Activated CD8-positive, alpha-beta memory T cell treated with anti-CD3 and anti-CD28 coated beads, Interleukin-2, amount 50 U/mL, for 48 hours (primary cell): ENCODE measurements around the gene KNL1.
"Not testable (repeated sequence)": the region's sequence is repeated elsewhere in the genome, so short reads cannot be mapped to it uniquely, and the experiment has no call there.

Experiments used
- DNase-seq: peaks from one replicate; pipeline ENCODE4 v3.0.0-alpha.2; 2020

Gene KNL1

DNA sequence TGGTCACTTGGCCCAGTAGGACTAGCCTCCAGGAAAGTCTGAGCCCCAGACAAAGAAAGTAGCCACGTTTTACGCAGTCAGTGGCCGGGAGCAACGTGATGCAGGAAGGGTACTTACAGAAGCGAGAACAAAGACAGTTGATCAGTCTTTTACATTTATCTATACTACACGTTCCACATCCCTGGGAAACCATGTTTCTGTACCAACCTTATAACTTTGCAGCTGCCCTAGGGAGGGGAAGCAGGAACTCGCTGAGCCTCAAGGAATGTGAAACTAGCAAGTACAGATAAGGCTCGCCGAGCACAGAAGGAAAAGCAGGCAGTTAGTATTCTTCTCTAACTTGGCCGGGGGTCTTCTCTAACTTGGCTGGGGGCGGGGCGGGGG is 3.4 kb upstream of the KNL1 start:
- DNase-seq, result no peak

DNA sequence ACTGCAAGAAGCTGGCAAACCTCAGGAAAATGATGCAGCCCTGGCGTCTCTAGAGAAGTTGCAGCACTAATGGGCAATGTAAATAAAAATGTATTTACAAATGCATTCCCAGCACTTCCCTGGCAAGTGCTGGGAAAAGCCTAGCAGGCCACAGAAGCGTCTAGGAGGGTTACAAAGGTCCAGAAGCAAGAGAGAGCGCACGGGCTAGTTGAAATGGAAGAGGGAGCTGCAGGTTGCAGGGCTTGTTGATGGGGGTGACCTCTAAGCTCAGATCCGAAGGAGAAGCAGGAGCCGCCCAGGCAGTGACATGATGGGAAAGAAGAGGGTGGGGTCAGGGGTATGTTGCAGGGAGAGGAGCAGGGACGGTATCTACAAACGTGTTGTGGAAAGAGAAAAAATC is 2.7 kb upstream of the KNL1 start:
- no peak for DNase-seq

DNA sequence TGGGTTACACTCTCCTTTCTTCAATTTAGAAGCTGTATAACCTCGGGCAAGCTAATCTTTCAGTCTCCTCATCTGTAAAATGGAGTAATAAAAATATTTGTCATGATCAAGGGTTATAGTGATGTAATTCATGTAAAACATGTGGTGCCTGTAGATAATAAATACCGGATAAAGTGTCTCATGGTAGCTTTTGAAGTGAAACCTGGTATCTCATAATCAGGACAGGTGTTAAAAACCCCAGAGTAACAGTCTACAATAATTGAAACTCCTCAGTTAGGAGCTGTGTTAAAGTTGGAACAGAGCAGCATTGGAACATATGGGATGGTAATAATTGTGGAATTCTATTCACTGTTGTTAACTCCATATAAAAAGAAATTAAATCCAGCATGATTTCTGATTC is 884 bp upstream of the KNL1 start:
- DNase-seq, result no peak

DNA sequence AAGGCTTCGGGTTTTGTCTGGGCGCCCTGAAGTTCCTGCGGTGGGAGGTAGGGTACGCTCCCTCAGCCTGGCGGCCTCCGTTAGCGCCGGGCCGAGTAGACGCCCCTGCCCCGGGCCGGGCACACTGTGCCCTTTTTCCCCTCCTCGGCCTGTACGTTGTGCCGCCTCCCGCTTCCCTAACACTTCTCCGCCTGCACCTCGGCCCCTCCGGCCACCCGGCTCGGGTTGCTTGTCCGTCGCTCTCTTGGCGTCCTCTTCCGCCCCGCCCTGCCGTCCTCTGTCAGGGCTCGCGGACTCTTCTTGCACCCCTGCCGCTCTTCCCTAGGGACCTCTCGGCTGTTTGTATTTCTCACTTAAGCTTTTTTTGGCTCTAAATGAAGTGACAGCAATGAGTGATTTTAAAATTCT is 384 bp downstream of the KNL1 start:
- DNase-seq, result no peak

DNA sequence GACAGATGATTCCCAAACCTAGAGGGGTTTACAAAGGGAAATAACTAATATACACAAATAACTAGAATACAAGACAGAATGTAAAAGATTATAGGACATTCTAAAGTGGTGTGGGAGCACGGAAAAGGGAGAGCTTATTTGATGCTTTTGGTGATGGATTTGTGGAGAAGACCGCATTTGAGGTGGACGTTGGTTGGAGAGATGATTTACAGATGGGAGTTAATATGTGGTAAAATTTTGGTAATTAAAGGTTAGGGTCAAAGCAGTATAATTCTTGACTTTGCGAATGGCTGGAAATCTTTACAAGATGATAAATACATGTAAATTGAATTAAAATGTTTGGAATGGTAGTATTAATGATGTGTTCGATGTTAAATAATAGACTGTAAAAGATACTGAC is 1.2 kb downstream of the KNL1 start:
- no peak for DNase-seq

DNA sequence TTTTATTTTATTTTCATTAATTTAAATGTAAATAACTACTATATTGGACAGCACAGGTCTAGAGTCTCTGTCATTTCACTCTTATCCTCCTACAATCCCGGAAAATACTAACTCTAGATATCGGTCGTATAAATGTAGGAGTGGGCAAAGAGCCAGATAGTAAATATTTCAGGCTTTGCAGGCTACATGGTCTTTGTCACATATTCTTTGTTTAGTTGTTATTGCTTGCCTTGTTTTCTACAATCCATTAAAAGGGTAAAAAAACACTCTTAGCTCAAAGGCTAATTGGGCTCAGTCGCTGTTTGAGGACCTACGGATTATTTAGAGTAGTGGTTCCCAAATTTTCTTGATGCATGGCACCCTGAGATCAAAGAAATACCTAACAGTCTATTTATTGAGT is 1.7 kb downstream of the KNL1 start:
- no peak for DNase-seq

DNA sequence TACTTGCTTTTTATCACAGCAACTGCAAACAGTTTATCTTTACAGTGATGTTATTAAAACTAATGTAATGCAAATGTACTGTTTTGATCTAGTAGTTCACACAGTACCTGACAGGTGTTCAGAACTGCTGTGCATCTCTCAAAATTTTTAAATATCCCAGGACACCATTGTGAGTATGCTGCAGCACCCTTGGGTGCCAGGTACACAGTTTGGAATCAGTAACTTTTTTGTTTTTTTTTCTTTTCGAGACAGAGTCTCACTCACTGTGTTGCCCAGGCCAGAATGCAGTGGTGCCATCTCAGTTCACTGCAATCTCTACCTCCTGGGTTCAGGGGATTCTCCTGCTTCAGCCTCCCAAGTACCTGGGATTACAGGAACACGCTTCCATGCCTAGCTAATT is 3.0 kb downstream of the KNL1 start:
- no peak for DNase-seq

DNA sequence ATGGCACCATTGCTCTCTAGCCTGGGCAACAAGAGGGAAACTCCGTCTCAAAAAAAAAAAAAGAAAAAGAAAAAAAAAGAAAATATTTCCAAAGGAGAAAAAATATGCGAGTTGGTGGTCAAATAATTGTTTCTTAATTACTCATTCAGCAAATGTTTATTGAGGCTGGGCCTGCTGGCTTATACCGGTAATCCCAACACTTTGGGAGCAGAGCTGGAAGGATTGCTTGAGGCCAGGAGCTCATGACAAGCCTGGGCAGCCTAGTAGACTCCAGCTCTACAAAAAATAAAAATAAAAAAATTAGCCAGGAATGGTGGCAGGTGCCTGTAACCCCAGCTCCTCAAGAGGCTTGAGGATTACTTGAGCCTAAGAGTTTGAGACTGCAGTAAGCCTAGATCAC is 4.1 kb downstream of the KNL1 start:
- no peak for DNase-seq

DNA sequence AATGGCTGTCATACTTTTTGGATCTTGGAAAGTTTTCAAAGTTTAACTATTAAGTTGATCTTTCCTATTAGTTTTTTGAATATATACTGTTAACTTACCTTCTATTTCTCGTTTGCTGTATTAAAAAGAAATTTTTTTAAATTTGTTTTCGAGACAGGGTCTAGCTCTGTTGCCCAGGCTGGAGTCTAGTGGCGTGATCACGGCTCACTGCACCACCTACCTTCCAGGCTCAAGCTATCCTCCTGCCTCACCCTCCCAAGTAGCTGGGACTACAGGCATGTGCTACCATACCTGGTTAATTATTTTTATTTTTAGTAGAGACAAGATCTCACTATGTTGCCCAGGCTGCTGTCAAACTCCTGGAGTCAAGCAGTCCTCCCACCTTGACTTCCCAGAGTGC is 4.6 kb downstream of the KNL1 start:
- DNase-seq, result no peak

DNA sequence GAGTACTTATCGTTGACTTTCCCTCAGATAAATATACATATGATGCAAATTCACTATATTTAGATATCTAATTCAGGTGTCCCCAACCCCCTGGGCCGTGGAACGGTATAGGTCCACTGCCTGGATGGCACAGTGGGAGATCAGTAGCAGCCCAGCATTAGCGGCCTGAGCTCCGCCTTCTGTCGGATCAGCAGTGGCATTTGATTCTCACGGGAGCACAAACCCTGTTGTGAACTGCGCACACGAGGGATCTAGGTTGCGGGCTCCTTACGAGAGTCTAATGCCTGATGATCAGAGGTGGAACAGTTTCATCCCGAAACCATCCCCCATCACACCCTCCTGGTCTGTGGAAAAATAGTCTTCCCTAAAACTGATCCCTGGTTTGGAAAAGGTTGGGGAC is 6.9 kb downstream of the KNL1 start:
- no peak for DNase-seq

DNA sequence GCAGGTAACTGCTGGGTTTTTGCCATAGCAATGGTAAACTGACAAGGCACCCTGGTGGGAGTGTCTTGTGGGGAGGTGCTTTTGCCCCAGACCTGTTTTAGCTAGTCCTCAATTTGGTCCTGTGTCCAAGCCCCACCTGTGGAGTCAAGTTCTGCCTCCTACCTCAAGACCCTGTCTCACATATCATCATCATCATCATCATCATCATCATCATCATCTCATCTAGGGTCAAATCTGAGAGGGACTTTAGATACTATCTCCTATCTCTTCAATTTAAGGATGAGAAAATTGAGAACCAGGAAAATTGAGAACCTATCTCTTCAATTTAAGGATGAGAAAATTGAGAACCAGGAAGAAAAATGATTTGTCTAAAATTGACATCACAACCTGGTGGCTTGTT is 9.9 kb downstream of the KNL1 start:
- no peak for DNase-seq

DNA sequence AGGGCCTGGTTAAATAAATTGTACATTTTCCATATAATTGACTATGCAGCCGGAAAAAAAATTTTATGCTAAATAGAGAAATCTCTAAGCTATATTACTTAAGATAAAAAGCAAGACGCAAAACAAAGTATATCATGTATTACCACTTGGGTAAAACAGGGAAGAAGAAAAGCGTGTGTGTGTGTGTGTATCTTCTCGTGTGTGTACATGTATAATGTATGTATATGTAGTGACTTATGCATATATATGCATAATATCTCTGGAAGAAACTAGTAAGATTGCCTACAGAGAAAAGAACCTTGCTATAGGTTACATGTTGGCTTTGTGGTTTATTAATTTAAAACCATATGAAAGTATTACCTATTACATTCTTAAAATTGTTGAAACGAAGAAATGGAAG is 19.0 kb downstream of the KNL1 start:
- DNase-seq, result no peak

DNA sequence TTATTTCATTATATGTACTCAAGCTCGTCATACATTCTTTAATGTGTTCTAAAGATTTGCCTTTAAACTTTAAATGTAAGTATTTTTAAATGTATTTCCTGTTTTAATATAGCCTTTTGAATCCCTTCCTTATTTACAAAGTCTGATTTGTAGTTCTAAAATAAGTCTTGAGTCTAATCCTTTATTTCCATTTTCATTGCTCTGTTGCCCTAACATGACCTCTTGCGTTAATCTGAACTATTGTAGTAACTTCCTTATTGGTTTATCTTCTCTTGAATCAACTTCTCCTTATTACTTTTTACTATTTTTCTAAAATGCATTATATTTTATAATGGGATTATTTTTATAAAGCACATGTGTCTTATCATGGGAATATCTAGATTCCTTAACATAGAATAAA is 24.0 kb downstream of the KNL1 start:
- DNase-seq, result no peak

DNA sequence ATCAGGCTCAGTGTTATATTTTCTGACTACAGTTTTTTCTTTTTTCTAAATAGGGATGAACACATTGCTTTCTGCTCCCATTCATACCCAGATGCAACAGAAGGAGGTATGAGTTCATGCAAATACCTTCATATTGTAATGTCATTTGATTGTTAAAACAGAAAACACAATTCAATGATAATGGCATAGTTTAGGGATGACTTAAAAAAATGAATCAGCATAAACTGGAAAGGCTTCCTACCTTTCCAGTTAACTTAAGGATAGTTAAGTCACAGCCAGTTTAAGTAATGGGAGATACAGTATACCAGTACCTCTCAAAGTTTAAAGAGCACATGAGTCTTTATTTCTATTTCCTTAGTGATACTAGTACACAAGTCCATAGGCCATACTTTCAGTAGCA is 24.9 kb downstream of the KNL1 start:
- no peak for DNase-seq

DNA sequence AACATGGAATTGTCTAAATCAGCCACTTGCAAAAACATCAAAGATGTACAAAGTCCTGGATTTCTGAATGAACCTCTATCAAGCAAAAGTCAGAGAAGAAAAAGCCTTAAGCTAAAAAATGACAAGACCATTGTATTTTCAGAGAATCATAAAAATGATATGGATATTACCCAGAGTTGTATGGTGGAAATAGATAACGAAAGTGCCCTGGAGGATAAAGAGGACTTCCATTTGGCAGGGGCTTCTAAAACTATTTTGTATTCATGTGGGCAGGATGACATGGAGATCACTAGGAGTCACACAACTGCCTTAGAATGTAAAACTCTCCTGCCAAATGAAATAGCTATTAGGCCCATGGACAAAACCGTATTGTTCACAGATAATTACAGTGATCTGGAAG is 29.3 kb downstream of the KNL1 start:
- no peak for DNase-seq

DNA sequence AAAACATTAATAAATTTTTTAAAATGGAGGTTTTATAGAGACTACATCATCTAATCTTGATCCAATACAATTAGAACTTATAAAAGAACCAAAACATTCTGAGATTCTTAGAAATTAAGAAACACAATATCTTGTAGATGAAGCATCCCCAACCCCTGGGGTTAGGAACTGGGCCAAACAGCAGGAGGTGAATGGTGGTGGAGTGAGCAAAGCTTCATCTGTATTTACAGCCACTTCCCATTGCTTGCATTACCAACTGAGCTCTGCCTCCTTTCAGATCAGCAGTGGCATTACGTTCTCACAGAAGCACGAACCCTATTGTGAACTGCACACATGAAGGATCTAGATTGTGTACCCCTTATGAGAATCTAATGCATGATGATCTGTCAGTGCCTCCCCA is 36.3 kb downstream of the KNL1 start:
- DNase-seq, result no peak

DNA sequence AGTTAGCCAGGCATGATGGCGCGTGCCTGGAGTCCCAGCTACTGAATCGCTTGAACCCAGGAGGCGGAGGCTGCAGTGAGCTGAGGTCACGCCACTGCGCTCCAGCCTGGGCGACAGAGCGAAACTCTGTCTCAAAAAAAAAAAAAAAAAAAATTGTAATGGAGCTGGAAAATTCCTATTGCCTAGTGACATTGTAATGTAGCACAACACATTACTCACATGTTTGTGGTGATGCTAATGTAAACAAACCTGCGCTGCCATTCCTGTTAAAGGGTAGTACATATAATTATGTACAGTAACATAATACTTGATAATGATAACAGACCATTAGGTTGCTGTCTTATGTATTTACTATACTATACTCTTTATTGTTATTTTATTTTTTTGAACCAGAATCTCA is 39.1 kb downstream of the KNL1 start:
- no peak for DNase-seq

DNA sequence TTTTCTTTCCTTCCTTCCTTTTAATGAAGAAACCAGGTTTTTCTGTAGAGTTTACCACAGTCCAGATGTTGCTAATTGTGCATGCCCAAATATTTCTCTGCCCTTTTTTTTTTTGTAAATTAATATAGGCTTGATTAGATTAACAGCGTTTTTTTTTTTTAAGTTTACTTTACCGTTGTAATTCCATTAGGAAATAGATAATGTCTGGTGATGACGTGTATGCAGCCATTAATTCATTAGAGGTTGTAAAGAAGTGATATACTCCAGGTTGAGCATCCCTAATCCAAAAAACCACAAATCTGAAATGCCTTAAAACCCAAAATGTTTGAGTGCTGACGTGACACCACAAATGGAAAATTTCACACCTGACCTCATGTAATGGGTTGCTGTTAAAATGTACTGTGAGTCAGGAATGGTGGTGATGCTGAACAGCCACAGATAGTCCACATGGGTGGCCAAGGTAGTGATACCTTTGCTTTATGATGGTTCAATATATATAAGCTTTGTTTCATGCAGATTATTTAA is 43.2 kb downstream of the KNL1 start:
- DNase-seq, result no peak

DNA sequence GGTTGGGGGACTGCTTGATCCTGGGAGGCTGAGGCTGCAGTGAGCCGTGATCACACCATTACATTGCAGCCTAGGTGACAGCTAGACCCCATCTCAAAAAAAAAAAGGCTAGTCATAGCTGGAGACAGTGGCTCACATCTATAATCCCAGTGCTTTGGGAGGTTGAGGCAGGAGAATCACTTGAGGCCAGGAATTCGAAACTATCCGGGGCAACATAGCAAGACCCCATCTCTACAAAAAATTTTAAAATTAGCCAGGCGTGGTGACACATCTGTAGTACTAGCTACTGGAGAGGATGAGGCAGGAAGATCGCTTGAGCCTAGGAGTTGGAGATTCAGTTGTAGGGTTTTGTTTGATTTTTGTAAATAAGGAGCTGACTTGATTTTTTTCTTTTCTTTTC is 45.6 kb downstream of the KNL1 start:
- DNase-seq, result no peak

DNA sequence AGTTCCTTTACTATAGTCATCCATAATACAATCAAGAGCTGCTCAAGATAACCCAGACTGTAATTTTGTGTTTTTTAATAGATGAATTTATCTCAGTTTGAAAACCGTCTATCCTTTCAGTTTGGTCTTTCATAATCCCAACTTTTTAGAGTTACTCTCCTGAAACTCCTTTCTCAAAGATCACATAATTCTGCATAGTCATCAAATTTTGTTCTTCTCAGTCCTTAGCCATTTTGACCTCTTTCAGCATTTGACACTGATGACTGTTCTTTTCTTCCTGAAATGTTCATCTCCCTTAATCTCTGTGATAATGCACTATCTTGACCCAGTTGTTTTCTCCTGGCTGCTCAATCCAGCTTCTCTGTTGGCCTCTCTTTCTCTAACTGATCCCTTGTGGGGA is 53.5 kb downstream of the KNL1 start:
- no peak for DNase-seq

DNA sequence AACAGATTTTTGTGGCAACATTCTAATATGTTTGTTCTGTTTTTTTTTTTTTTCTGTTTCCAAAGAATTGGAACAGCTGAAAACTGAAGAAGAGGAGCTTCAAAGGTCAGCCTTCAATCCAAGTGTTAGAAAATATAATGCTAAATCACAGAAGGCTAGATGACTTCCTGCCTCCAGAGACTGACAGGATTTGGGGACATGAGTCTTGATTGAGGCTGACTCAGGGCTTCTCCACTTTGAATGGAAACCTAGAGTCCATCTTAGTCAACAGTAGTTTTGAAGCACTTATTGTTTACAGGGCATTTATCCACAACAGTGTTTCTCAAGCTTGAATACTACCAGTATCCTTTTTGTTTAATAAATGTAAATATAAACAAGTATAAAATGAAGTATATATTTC is 56.4 kb downstream of the KNL1 start:
- DNase-seq, result no peak

DNA sequence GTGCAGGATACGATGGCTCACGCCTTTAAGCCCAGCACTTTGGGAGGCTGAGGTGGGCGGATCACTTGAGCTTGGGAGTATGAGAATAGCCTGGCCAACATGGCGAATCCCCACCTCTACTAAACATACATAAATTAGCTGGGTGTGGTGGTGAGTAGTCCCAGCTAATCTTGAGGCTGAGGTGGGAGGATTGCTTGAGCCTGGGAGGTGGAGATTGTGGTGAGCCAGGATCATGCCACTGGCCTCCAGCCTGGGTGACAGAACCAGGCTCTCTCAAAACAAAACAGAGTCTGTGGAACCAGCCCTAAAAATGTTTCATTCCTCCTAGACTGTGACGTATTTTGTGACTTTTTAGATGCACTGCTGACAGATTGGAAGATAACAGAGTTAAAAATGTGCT is 66.6 kb downstream of the KNL1 start:
- DNase-seq, result no peak

DNA sequence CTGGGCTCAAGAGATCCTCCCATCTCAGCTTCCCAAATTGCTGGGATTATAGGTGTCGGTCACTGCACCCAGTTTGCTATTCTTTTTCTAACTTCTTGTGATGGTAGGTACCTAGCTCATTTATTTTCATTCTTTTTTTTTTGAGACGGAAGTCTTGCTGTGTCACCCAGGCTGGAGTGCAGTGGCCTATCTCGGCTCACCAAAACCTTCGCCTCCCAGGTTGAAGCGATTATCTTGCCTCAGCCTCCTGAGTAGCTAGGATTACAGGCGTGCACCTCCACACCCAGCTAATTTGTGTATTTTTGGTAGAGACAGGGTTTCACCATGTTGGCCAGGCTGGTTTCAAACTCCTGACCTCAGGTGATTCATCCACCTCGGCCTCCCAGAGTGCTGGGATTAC is 70.9 kb downstream of the KNL1 start:
- no peak for DNase-seq

DNA sequence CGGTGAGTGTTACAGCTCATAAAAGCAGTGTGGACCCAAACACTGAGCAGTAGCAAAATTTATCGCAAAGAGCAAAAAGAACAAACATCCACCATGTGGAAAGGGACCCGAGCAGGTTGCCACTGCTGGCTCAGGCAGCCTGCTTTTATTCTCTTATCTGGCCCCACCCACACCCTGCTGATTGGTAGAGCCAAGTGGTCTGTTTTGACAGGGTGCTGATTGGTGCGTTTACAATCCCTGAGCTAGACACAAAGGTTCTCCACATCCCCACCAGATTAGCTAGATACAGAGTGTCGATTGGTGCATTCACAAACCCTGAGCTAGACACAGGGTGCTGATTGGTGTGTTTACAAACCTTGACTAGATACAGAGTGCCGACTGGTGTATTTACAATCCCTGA is 82.2 kb downstream of the KNL1 start:
- DNase-seq, result not testable (repeated sequence)

DNA sequence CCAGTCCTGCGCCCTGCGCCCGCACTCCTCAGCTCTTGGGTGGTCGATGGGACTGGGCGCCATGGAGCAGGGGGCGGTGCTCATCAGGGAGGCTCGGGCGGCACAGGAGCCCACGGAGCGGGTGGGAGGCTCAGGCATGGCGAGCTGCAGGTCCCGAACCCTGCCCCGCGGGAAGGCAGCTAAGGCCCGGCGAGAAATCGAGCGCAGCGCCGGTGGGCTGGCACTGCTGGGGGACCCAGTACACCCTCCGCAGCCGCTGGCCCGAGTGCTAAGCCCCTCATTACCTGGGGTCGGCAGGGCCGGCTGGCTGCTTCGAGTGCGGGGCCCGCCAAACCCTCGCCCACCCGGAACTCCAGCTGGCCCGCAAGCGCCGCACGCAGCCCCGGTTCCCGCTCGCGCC is 82.9 kb downstream of the KNL1 start:
- DNase-seq, result not testable (repeated sequence)

DNA sequence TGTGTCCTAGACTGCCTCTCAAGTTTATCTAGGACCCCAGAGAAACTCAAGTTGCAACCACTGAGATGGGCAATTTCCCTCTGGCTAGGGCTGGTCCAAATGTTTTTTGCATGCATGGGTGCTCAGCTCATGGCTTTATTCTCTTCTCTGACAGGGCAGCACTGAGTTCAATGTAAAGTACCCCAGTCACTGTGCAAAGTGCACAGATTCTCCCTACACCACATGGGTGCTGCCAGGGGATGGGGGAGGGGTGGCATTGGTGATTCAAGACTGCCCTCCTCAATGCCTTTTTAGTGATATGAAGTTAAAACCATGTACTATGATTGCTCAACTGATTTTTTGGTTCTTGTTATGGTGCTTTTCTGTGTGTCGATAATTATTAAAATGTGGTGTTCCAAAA is 86.1 kb downstream of the KNL1 start:
- no peak for DNase-seq
